Gastroesophageal sphincter (tissue), 3 donors: Measurements from ENCODE around the gene LBHD2.
"Not testable (repeated sequence)": the region's sequence is repeated elsewhere in the genome, so short reads cannot be mapped to it uniquely, and the experiment has no call there.

ENCODE experiments used
- EP300 ChIP-seq: sonication (generic); formaldehyde crosslinking; IDR thresholded peaks from one replicate; pipeline ENCODE4 v1.6.1; 2017; ENCODE audit warnings: antibody characterized with exemption, mild to moderate bottlenecking
- POLR2A ChIP-seq, 2 donors: fragments of 450-650 bp; IDR thresholded peaks; one replicate each; pipeline ENCODE4 v1.6.1; 2017; ENCODE audit warnings: antibody characterized with exemption in 2 of 2, mild to moderate bottlenecking in 2 of 2, moderate library complexity in 1 of 2
- POLR2AphosphoS5 ChIP-seq: sonication (generic); formaldehyde crosslinking; IDR thresholded peaks from one replicate; pipeline ENCODE4 v1.6.1; 2017; ENCODE audit warnings: antibody characterized with exemption
- TF ChIP-seq, protein P1 (sequence below), 4 experiments: fragments of 200-600 bp in 2 of 4; fragments of 450-650 bp in 2 of 4; sonication (generic) in 1 of 4; IDR thresholded peaks; one replicate each; pipeline ENCODE4 v1.5.1; 2017 to 2019; ENCODE audit warnings: antibody characterized with exemption in 4 of 4, mild to moderate bottlenecking in 2 of 4, moderate library complexity in 2 of 4

DNA sequence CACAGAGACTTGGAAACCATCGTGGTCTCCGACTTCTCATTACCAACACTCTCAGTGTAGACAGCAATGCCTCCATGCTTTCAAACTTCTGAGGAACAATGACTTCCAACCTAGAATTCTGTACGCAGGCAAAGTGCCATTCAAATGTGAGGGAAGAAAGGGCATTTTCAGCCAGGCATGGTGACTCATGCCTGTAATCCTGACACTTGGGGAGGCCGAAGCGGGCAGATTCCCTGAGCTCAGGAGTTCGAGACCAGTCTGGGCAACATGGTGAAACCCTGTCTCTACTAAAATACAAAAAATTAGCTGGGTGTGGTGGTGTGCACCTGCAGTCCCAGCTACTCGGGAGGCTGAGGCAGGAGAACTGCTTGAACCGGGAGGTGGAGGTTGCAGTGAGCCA lies 36.6 kb upstream of the LBHD2 start:
- TF ChIP-seq, protein P1, sequence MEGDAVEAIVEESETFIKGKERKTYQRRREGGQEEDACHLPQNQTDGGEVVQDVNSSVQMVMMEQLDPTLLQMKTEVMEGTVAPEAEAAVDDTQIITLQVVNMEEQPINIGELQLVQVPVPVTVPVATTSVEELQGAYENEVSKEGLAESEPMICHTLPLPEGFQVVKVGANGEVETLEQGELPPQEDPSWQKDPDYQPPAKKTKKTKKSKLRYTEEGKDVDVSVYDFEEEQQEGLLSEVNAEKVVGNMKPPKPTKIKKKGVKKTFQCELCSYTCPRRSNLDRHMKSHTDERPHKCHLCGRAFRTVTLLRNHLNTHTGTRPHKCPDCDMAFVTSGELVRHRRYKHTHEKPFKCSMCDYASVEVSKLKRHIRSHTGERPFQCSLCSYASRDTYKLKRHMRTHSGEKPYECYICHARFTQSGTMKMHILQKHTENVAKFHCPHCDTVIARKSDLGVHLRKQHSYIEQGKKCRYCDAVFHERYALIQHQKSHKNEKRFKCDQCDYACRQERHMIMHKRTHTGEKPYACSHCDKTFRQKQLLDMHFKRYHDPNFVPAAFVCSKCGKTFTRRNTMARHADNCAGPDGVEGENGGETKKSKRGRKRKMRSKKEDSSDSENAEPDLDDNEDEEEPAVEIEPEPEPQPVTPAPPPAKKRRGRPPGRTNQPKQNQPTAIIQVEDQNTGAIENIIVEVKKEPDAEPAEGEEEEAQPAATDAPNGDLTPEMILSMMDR (IDR thresholded peaks at IDR 0.05), result not testable (repeated sequence)
- TF ChIP-seq POLR2A (IDR thresholded peaks at IDR 0.05); EP300; POLR2AphosphoS5: not testable (repeated sequence)
